Neural progenitor cell (in vitro differentiated cells): Measurements from ENCODE around the gene THOC5. TPM values are rescaled to one million over a fixed set of nuclear protein-coding genes. Genes with fewer than 3 reads are reported as not detected.
A peak's percentile ranks its signal among the peaks of the same experiment; 100 is the strongest.
"Not testable (repeated sequence)": the region's sequence is repeated elsewhere in the genome, so short reads cannot be mapped to it uniquely, and the experiment has no call there.

ENCODE experiments used
- DNase-seq: peaks from one replicate; pipeline ENCODE4 v3.0.0-alpha.2; 2016; ENCODE audit warnings: low spot score
- H2AFZ ChIP-seq: fragments of 200-600 bp; sonication (generic); replicated peaks from 2 replicates; pipeline ENCODE4 v1.6.1; 2016; ENCODE audit warnings: antibody characterized with exemption
- H3F3A ChIP-seq: fragments of 200-600 bp; sonication (generic); 2 replicates; pipeline ENCODE4 v1.6.1; 2016; ENCODE audit warnings: antibody characterized with exemption, low read depth
- H3K27ac ChIP-seq: fragments of 200-600 bp; sonication (generic); 2 replicates; pipeline ENCODE4 v1.5.1; 2016; ENCODE audit warnings: mild to moderate bottlenecking
- H3K27me3 ChIP-seq: fragments of 200-600 bp; sonication (generic); 2 replicates; pipeline ENCODE4 v1.6.1; 2016; ENCODE audit warnings: mild to moderate bottlenecking, moderate library complexity
- H3K36me3 ChIP-seq: fragments of 200-600 bp; sonication (generic); 2 replicates; pipeline ENCODE4 v1.5.1; 2016
- H3K4me1 ChIP-seq: fragments of 200-600 bp; sonication (generic); 2 replicates; pipeline ENCODE4 v1.6.1; 2016; ENCODE audit warnings: mixed run types
- H3K4me2 ChIP-seq: fragments of 200-600 bp; sonication (generic); 2 replicates; pipeline ENCODE4 v1.6.1; 2016
- H3K4me3 ChIP-seq: fragments of 200-600 bp; sonication (generic); 2 replicates; pipeline ENCODE4 v1.5.1; 2016
- H3K79me2 ChIP-seq: fragments of 200-600 bp; sonication (generic); 2 replicates; pipeline ENCODE4 v1.6.1; 2016; ENCODE audit warnings: low read depth
- H3K9ac ChIP-seq: fragments of 200-600 bp; sonication (generic); 2 replicates; pipeline ENCODE4 v1.6.1; 2016
- H3K9me3 ChIP-seq: fragments of 200-600 bp; sonication (generic); 2 replicates; pipeline ENCODE4 v1.5.1; 2016; ENCODE audit warnings: low read depth
- H4K20me1 ChIP-seq: fragments of 200-600 bp; sonication (generic); 2 replicates; pipeline ENCODE4 v1.6.1; 2016; ENCODE audit warnings: low read depth
- H3K27ac Mint-ChIP-seq: 3 replicates; pipeline ENCODE4 v1.8.0; 2021; ENCODE audit warnings: mixed read lengths
- H3K27me3 Mint-ChIP-seq: 2 replicates; pipeline ENCODE4 v1.8.0; 2022; ENCODE audit warnings: low read depth, mild to moderate bottlenecking, inconsistent platforms, moderate library complexity, mixed read lengths; ENCODE audit not compliant: insufficient read depth
- H3K36me3 Mint-ChIP-seq: 3 replicates; pipeline ENCODE4 v1.8.0; 2021; ENCODE audit warnings: mixed read lengths
- H3K4me1 Mint-ChIP-seq: 3 replicates; pipeline ENCODE4 v1.8.0; 2021; ENCODE audit warnings: mixed read lengths
- H3K4me3 Mint-ChIP-seq: 3 replicates; pipeline ENCODE4 v1.8.0; 2021; ENCODE audit warnings: mild to moderate bottlenecking, moderate library complexity, mixed read lengths
- H3K9me3 Mint-ChIP-seq: 3 replicates; pipeline ENCODE4 v1.8.0; 2020; ENCODE audit warnings: mixed read lengths
- EZH2 ChIP-seq: fragments of 200-600 bp; sonication (generic); IDR thresholded peaks from 2 replicates; pipeline ENCODE4 v1.6.1; 2017; ENCODE audit warnings: antibody characterized with exemption, mild to moderate bottlenecking, moderate library complexity
- EZH2phosphoT487 ChIP-seq: fragments of 200-600 bp; sonication (generic); IDR thresholded peaks from 2 replicates; pipeline ENCODE4 v1.6.1; 2017; ENCODE audit warnings: antibody characterized with exemption
- total RNA-seq: library from RNA; depleted of rRNA; stranded (reverse); fragments of >200 nt; gene quantifications from 2 replicates; pipeline ENCODE4 v1.2.3, GENCODE V29; 2015; ENCODE audit warnings: low replicate concordance
- TF ChIP-seq, protein P1 (sequence below): fragments of 200-600 bp; sonication (generic); IDR thresholded peaks from 2 replicates; pipeline ENCODE4 v1.5.1; 2017; ENCODE audit warnings: antibody characterized with exemption, mild to moderate bottlenecking

The THOC5 gene
- total RNA-seq, 1 donor from 2014 or later, result 42.9 TPM

DNA sequence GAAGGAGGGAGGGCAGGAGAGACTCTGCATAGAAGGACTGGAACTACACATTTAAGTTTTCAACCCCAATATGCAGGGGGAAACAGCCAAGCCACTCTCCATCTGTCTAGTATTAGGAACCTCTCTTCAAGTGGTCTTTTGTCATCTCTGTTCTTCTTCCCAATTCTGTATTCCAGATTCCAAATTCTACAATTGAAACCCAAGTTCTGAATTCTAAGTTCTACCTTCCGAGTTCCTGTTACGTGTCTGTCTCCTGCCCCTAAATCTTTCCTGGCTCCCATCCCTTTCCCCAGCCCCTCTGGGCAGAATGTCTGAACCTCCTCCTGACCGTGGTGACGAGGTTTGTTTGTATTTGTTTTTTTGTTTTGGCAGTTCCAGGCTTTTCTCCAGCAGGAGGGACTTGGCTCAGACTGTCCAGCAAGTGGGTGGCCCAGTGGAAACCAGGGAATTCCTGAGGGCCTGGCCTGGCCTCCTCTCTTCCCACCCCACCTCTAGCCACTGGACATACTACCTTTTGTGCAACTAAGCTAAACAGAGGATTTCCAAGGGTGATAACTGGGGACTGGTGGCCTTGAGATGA is 1.6 kb upstream of the THOC5 start:
- Histone ChIP-seq H3F3A (peaks cover 18% of the 10 kb centered on the region), H3K9ac (no peak overlapping the region), H3K4me3 (no peak overlapping the region), H3K4me2 (no peak overlapping the region), H3K4me1 (no peaks in the 10 kb centered on the region), H3K9me3 (no peaks in the 10 kb centered on the region), H3K27me3 (no peaks in the 10 kb centered on the region), H3K79me2 (peaks cover 26% of the 10 kb centered on the region), H4K20me1 (no peaks in the 10 kb centered on the region), H2AFZ (no peak overlapping the region), H3K27ac (no peak overlapping the region), H3K36me3 (peaks cover 5% of the 10 kb centered on the region)
- Mint-ChIP-seq H3K4me3 (peak overlapping the region; percentile 5), H3K9me3 (peaks cover 3% of the 10 kb centered on the region), H3K4me1 (peaks cover 12% of the 10 kb centered on the region), H3K27me3 (no peaks in the 10 kb centered on the region), H3K36me3 (peaks cover 32% of the 10 kb centered on the region), H3K27ac (no peak overlapping the region)
- no peak for DNase-seq
- no peak for TF ChIP-seq EZH2phosphoT487
- TF ChIP-seq, protein P1, sequence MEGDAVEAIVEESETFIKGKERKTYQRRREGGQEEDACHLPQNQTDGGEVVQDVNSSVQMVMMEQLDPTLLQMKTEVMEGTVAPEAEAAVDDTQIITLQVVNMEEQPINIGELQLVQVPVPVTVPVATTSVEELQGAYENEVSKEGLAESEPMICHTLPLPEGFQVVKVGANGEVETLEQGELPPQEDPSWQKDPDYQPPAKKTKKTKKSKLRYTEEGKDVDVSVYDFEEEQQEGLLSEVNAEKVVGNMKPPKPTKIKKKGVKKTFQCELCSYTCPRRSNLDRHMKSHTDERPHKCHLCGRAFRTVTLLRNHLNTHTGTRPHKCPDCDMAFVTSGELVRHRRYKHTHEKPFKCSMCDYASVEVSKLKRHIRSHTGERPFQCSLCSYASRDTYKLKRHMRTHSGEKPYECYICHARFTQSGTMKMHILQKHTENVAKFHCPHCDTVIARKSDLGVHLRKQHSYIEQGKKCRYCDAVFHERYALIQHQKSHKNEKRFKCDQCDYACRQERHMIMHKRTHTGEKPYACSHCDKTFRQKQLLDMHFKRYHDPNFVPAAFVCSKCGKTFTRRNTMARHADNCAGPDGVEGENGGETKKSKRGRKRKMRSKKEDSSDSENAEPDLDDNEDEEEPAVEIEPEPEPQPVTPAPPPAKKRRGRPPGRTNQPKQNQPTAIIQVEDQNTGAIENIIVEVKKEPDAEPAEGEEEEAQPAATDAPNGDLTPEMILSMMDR, result no peak

DNA sequence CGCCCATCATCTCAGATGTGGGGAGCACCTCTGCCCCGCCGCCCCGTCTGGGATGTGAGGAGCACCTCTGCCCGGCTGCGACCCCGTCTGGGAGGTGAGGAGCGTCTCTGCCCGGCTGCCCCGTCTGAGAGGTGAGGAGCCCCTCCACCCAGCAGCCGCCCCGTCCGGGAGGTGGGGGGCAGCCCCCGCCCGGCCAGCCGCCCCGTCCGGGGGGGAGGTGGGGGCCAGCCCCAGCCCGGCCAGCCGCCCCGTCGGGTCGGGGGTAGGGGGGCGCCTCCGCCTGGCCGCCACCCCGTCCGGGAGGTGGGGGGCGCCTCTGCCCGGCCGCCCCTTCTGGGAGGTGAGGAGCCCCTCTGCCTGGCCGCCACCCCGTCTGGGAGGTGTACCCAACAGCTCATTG is 1.2 kb downstream of the THOC5 start:
- Mint-ChIP-seq H3K27ac (peak overlapping the region; percentile 57), H3K36me3 (peaks cover 34% of the 10 kb centered on the region), H3K4me3 (peak overlapping the region; percentile 98), H3K4me1 (peaks cover 12% of the 10 kb centered on the region)
- Histone ChIP-seq H3K4me3 (peak overlapping the region; percentile 77), H3K79me2 (peaks cover 33% of the 10 kb centered on the region), H3K36me3 (peaks cover 12% of the 10 kb centered on the region), H3K4me2 (peak overlapping the region; percentile 75), H3F3A (peaks cover 18% of the 10 kb centered on the region)
- H2AFZ ChIP-seq, H3K9me3 ChIP-seq, H3K9me3 Mint-ChIP-seq, H3K9ac ChIP-seq, H3K4me1 ChIP-seq, H3K27me3 Mint-ChIP-seq, H4K20me1 ChIP-seq, H3K27me3 ChIP-seq, DNase-seq, H3K27ac ChIP-seq: not testable (repeated sequence)

DNA sequence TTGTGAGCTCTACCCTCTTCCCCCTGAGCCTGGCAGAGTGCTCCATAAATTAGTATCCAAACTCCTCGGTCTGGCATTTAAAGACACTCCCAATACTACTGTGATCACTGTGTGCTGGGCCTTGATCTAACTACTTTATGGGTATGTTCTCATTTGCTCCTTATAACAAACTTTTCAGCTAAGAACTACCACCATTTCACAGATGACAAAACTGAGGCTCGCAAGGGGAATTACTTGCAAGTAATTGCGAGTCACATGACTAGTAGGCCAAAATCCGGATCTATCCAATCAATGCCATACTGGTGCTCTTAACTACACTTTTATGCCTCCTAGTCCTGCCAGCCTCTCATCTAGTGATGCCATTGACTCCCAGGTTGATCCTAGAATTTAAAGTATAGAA is 3.6 kb downstream of the THOC5 start:
- no peaks in the 10 kb centered on the region for H3K27me3 ChIP-seq
- H3K4me3 ChIP-seq, result no peak overlapping the region
- H3K36me3 Mint-ChIP-seq, result peaks cover 31% of the 10 kb centered on the region
- no peak overlapping the region for H2AFZ ChIP-seq
- H3K4me1 ChIP-seq, result no peaks in the 10 kb centered on the region
- H4K20me1 ChIP-seq, result no peaks in the 10 kb centered on the region
- no peak overlapping the region for H3K4me2 ChIP-seq
- H3K27me3 Mint-ChIP-seq, result peaks cover 6% of the 10 kb centered on the region
- H3K4me1 Mint-ChIP-seq, result peaks cover 10% of the 10 kb centered on the region
- DNase-seq, result no peak
- no peak overlapping the region for H3K27ac ChIP-seq
- peaks cover 3% of the 10 kb centered on the region for H3K9me3 Mint-ChIP-seq
- peaks cover 33% of the 10 kb centered on the region for H3K79me2 ChIP-seq
- H3F3A ChIP-seq, result peaks cover 13% of the 10 kb centered on the region
- peaks cover 16% of the 10 kb centered on the region for H3K36me3 ChIP-seq
- no peak overlapping the region for H3K9ac ChIP-seq
- TF ChIP-seq EZH2 (no peak), EZH2phosphoT487 (no peak)
- TF ChIP-seq, protein P1, result no peak
- H3K9me3 ChIP-seq, result no peaks in the 10 kb centered on the region
- no peak overlapping the region for H3K4me3 Mint-ChIP-seq
- no peak overlapping the region for H3K27ac Mint-ChIP-seq

DNA sequence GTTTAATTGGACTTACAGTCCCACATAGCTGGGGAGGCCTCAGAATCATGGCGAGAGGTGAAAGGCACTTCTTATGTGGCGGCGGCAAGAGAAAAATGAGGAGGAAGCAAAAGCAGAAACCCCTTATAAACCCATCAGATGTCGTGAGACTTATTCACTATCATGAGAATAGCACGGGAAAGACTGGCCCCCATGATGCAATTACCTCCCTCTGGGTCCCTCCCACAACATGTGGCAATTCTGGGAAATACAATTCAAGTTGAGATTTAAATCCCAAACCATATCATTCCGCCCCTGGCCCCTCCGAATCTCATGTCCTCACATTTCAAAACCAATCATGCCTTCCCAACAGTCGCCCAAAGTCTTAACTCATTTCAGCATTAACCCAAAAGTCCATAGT is 8.5 kb downstream of the THOC5 start:
- not testable (repeated sequence) for H3K27me3 ChIP-seq, H3K9me3 ChIP-seq, H3K9me3 Mint-ChIP-seq, H3F3A ChIP-seq, H3K27me3 Mint-ChIP-seq, H3K4me3 Mint-ChIP-seq, H3K4me1 Mint-ChIP-seq, H3K79me2 ChIP-seq, H3K4me1 ChIP-seq, H2AFZ ChIP-seq, H3K27ac ChIP-seq, H3K9ac ChIP-seq, H4K20me1 ChIP-seq, H3K4me3 ChIP-seq, DNase-seq, H3K4me2 ChIP-seq
- peaks cover 39% of the 10 kb centered on the region for H3K36me3 Mint-ChIP-seq
- H3K27ac Mint-ChIP-seq, result peak overlapping the region; percentile 5
- H3K36me3 ChIP-seq, result peaks cover 16% of the 10 kb centered on the region
